HCT116 (cell line): ENCODE measurements around the gene SMAD9. TPM values are rescaled to one million over a fixed set of nuclear protein-coding genes. Genes with fewer than 3 reads are reported as not detected.

Experiments used
- ATAC-seq: fragments of 200-7000 bp; cut with Tn5 transposase; 2 replicates; pipeline ENCODE4 v1.9.1; 2020; ENCODE audit warnings: mild to moderate bottlenecking, moderate library complexity
- BruUV-seq: library from RNA; stranded (reverse); fragments of 400-500 nt; replicated peaks from 2 replicates; lab custom pipeline; 2021; lab: Mats Ljungman, UMichigan
- CTCF ChIA-PET: fragments of 300-600 bp; sonication (Branson Sonifier 250); formaldehyde crosslinking; loops from one replicate; lab custom pipeline; 2021; ENCODE audit warnings: antibody characterized with exemption; lab: Charles Lee
- POLR2A ChIA-PET: fragments of 300-600, 350-600 bp; sonication (Branson Sonifier 250); formaldehyde crosslinking; loops from one replicate; lab custom pipeline; 2021; ENCODE audit warnings: antibody characterized with exemption; lab: Charles Lee
- RAD21 ChIA-PET, 2 experiments: fragments of 300-600 bp; sonication (Branson Sonifier 250); formaldehyde crosslinking; loops; one replicate each; lab custom pipeline; 2023; ENCODE audit warnings: low total read pairs in 2 of 2; ENCODE audit not compliant: uncharacterized antibody in 2 of 2, unreplicated experiment in 2 of 2, low non-redundant PET in 1 of 2; lab: Charles Lee
- DNase-seq: peaks from one replicate; pipeline ENCODE4 v3.0.0-alpha.2; 2010; ENCODE audit warnings: low read depth, low spot score
- H2AFZ ChIP-seq: fragments of 200-600 bp; shearing (Covaris generic), sonication (generic); 2 replicates; pipeline ENCODE4 v1.6.1; 2017; ENCODE audit warnings: low read depth, mixed run types, mixed read lengths, antibody characterized with exemption, low read length; ENCODE audit not compliant: poor library complexity, severe bottlenecking
- H3K27ac ChIP-seq: 2 replicates; pipeline ENCODE4 v1.5.1; 2012; ENCODE audit warnings: low read depth, low read length
- H3K27me3 ChIP-seq: fragments of 200-600 bp; sonication (generic); 2 replicates; pipeline ENCODE4 v1.6.1; 2016; ENCODE audit warnings: mixed run types, low read length, mixed read lengths; ENCODE audit not compliant: insufficient read depth
- H3K36me3 ChIP-seq, 2 experiments: fragments of 200-500 bp in 1 of 2; fragments of 200-600 bp in 1 of 2; sonication (Bioruptor generic) in 1 of 2; sonication (generic) in 1 of 2; 2 replicates each; pipeline versions ENCODE4 v1.5.1 to v1.6.1; 2014 to 2016; ENCODE audit warnings: low read length in 2 of 2, inconsistent platforms in 1 of 2, mixed read lengths in 1 of 2, mixed run types in 1 of 2; ENCODE audit not compliant: insufficient read depth in 2 of 2, control insufficient read depth in 1 of 2
- H3K4me1 ChIP-seq, 2 experiments: fragments of 200-600 bp in 1 of 2; sonication (generic) in 1 of 2; 2 replicates each; pipeline versions ENCODE4 v1.5.1 to v1.6.1; 2012 to 2017; ENCODE audit warnings: low read length in 2 of 2, inconsistent platforms in 1 of 2, mild to moderate bottlenecking in 1 of 2, mixed read lengths in 1 of 2, mixed run types in 1 of 2, moderate library complexity in 1 of 2; ENCODE audit not compliant: insufficient read depth in 2 of 2, control insufficient read depth in 1 of 2
- H3K4me2 ChIP-seq: fragments of 200-600 bp; sonication (generic); 2 replicates; pipeline ENCODE4 v1.6.1; 2017; ENCODE audit warnings: mixed run types, low read length, mixed read lengths
- H3K4me3 ChIP-seq, 2 experiments: fragments of 200-600 bp in 1 of 2; sonication (generic) in 1 of 2; replicated peaks in 1 of 2; 2 replicates each; pipeline ENCODE4 v1.5.1; 2011 to 2016; ENCODE audit warnings: low read length in 2 of 2, control low read depth in 1 of 2, low read depth in 1 of 2, mild to moderate bottlenecking in 1 of 2, mixed read lengths in 1 of 2, mixed run types in 1 of 2
- H3K79me2 ChIP-seq: fragments of 200-600 bp; sonication (generic); 2 replicates; pipeline ENCODE4 v1.6.1; 2017; ENCODE audit warnings: mild to moderate bottlenecking, mixed run types, low read length, moderate library complexity, mixed read lengths; ENCODE audit not compliant: insufficient read depth
- H3K9ac ChIP-seq: fragments of 200-600 bp; sonication (generic); 2 replicates; pipeline ENCODE4 v1.6.1; 2016; ENCODE audit warnings: low read length, mixed read lengths
- H3K9me2 ChIP-seq: fragments of 200-600 bp; sonication (generic), shearing (Covaris generic); 2 replicates; pipeline ENCODE4 v1.6.1; 2017; ENCODE audit warnings: mixed run types, mild to moderate bottlenecking, moderate library complexity; ENCODE audit not compliant: insufficient read depth
- H3K9me3 ChIP-seq, 2 experiments: fragments of 200-500 bp in 1 of 2; fragments of 200-600 bp in 1 of 2; sonication (Bioruptor generic) in 1 of 2; sonication (generic) in 1 of 2; 2 replicates each; pipeline ENCODE4 v1.6.1; 2014 to 2017; ENCODE audit warnings: low read length in 2 of 2, mixed read lengths in 2 of 2, inconsistent platforms in 1 of 2, low read depth in 1 of 2, mild to moderate bottlenecking in 1 of 2, mixed run types in 1 of 2, moderate library complexity in 1 of 2; ENCODE audit not compliant: control insufficient read depth in 1 of 2, insufficient read depth in 1 of 2
- H4K20me1 ChIP-seq: fragments of 200-600 bp; sonication (generic), shearing (Covaris generic); 2 replicates; pipeline ENCODE4 v1.6.1; 2017; ENCODE audit warnings: mixed run types, mild to moderate bottlenecking, moderate library complexity; ENCODE audit not compliant: insufficient read depth
- ATF3 ChIP-seq: IDR thresholded peaks from 2 replicates; pipeline ENCODE4 v1.6.1; 2012
- CBX3 ChIP-seq: IDR thresholded peaks from 2 replicates; pipeline ENCODE4 v1.6.1; 2012; ENCODE audit warnings: low read depth
- EGR1 ChIP-seq: IDR thresholded peaks from 2 replicates; pipeline ENCODE4 v1.6.1; 2012; ENCODE audit warnings: low read depth
- ELF1 ChIP-seq: IDR thresholded peaks from 2 replicates; pipeline ENCODE4 v1.6.1; 2012; ENCODE audit warnings: low read depth, borderline replicate concordance
- EZH2 ChIP-seq: fragments of 200-600 bp; sonication (generic); IDR thresholded peaks from 2 replicates; pipeline ENCODE4 v1.6.1; 2017; ENCODE audit warnings: antibody characterized with exemption, mixed run types
- FOSL1 ChIP-seq: IDR thresholded peaks from 2 replicates; pipeline ENCODE4 v1.6.1; 2012; ENCODE audit warnings: low read depth
- JUND ChIP-seq: IDR thresholded peaks from 2 replicates; pipeline ENCODE4 v1.6.1; 2012
- MAX ChIP-seq: IDR thresholded peaks from 2 replicates; pipeline ENCODE4 v1.6.1; 2012
- RAD21 ChIP-seq: IDR thresholded peaks from 2 replicates; pipeline ENCODE4 v1.6.1; 2012; ENCODE audit warnings: low read depth, mild to moderate bottlenecking
- SIN3A ChIP-seq: IDR thresholded peaks from 2 replicates; pipeline ENCODE4 v1.6.1; 2012; ENCODE audit warnings: low read depth
- SP1 ChIP-seq: IDR thresholded peaks from 2 replicates; pipeline ENCODE4 v1.6.1; 2012; ENCODE audit warnings: low read depth
- YY1 ChIP-seq: IDR thresholded peaks from 2 replicates; pipeline ENCODE4 v1.6.1; 2011; ENCODE audit warnings: low read length, low read depth, moderate library complexity, mild to moderate bottlenecking; ENCODE audit not compliant: insufficient replicate concordance; ENCODE audit errors: extremely low read depth
- ZNF274 ChIP-seq: fragments of 200-500 bp; sonication (Bioruptor generic); IDR thresholded peaks from 2 replicates; pipeline ENCODE4 v1.6.1; 2014; ENCODE audit warnings: mild to moderate bottlenecking, low read depth, low read length, inconsistent platforms
- intact Hi-C: fragments of 100-400 bp; cut with micrococcal nuclease; formaldehyde crosslinking; loops from 2 replicates; pipeline ENCODE4 v1.10.0; 2022
- total RNA-seq: library from RNA; stranded (reverse); gene quantifications from one replicate; pipeline ENCODE4 v1.2.1, GENCODE V29; 2021; ENCODE audit not compliant: unreplicated experiment
- TF ChIP-seq, protein P1 (sequence below), 3 experiments: fragments of 200-600 bp in 1 of 3; sonication (generic) in 1 of 3; IDR thresholded peaks in 2 of 3; conservative IDR thresholded peaks in 1 of 3; 2 replicates each; pipeline ENCODE4 v1.5.1; 2012 to 2017; ENCODE audit warnings: low read depth in 2 of 3, low read length in 2 of 3, antibody characterized with exemption in 1 of 3, borderline replicate concordance in 1 of 3, control low read depth in 1 of 3, mild to moderate bottlenecking in 1 of 3, mixed read lengths in 1 of 3, mixed run types in 1 of 3, moderate library complexity in 1 of 3; ENCODE audit not compliant: insufficient read depth in 1 of 3

Gene SMAD9
- total RNA-seq, 1 experiment from 2014 or later: 4.3 TPM

GRCh38 chr13:36945078-36945477, 25.0 kb upstream of the SMAD9 start:
- ChIA-PET CTCF (no interaction called here), RAD21 (no interaction called here), POLR2A (no interaction called here)
- no peak overlapping the region for H3K4me3 ChIP-seq
- H3K9ac ChIP-seq: no peak overlapping the region
- H3K4me2 ChIP-seq: no peak overlapping the region
- H3K4me1 ChIP-seq: no peaks in the 10 kb centered on the region
- TF ChIP-seq, protein P1, sequence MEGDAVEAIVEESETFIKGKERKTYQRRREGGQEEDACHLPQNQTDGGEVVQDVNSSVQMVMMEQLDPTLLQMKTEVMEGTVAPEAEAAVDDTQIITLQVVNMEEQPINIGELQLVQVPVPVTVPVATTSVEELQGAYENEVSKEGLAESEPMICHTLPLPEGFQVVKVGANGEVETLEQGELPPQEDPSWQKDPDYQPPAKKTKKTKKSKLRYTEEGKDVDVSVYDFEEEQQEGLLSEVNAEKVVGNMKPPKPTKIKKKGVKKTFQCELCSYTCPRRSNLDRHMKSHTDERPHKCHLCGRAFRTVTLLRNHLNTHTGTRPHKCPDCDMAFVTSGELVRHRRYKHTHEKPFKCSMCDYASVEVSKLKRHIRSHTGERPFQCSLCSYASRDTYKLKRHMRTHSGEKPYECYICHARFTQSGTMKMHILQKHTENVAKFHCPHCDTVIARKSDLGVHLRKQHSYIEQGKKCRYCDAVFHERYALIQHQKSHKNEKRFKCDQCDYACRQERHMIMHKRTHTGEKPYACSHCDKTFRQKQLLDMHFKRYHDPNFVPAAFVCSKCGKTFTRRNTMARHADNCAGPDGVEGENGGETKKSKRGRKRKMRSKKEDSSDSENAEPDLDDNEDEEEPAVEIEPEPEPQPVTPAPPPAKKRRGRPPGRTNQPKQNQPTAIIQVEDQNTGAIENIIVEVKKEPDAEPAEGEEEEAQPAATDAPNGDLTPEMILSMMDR (IDR thresholded peaks at IDR 0.05 in 2 of 3, conservative IDR thresholded peaks at IDR 0.05 in 1 of 3; ENCODE audit: borderline replicate concordance in 1 of 3, insufficient read depth in 1 of 3, low read depth in 2 of 3, low read length in 2 of 3): no peak
- TF ChIP-seq ATF3 (no peak), EGR1 (no peak), ZNF274 (no peak), EZH2 (no peak), JUND (no peak), MAX (no peak), RAD21 (no peak), FOSL1 (no peak), CBX3 (no peak), SIN3A (no peak), SP1 (no peak), ELF1 (no peak), YY1 (no peak)
- ATAC-seq (no peak), DNase-seq (no peak)
- intact Hi-C loops: no loop called here
- H2AFZ ChIP-seq: no peak overlapping the region
- H3K27me3 ChIP-seq: no peaks in the 10 kb centered on the region
- no peaks in the 10 kb centered on the region for H4K20me1 ChIP-seq
- H3K27ac ChIP-seq: no peak overlapping the region
- H3K9me3 ChIP-seq: no peaks in the 10 kb centered on the region
- H3K79me2 ChIP-seq: no peaks in the 10 kb centered on the region
- H3K36me3 ChIP-seq: peaks cover 0 to 3% of the 10 kb centered on the region in 2 experiments; a peak in 1 of 4 replicates
- no peaks in the 10 kb centered on the region for H3K9me2 ChIP-seq
- BruUV-seq: no TSS peak
